Measurements from ENCODE around the gene RND1. TPM values are rescaled to one million over a fixed set of nuclear protein-coding genes. Genes with fewer than 3 reads are reported as not detected.

RND1 gene
- total RNA-seq, 1 experiment from 2014 or later: 0.60 TPM

DNA sequence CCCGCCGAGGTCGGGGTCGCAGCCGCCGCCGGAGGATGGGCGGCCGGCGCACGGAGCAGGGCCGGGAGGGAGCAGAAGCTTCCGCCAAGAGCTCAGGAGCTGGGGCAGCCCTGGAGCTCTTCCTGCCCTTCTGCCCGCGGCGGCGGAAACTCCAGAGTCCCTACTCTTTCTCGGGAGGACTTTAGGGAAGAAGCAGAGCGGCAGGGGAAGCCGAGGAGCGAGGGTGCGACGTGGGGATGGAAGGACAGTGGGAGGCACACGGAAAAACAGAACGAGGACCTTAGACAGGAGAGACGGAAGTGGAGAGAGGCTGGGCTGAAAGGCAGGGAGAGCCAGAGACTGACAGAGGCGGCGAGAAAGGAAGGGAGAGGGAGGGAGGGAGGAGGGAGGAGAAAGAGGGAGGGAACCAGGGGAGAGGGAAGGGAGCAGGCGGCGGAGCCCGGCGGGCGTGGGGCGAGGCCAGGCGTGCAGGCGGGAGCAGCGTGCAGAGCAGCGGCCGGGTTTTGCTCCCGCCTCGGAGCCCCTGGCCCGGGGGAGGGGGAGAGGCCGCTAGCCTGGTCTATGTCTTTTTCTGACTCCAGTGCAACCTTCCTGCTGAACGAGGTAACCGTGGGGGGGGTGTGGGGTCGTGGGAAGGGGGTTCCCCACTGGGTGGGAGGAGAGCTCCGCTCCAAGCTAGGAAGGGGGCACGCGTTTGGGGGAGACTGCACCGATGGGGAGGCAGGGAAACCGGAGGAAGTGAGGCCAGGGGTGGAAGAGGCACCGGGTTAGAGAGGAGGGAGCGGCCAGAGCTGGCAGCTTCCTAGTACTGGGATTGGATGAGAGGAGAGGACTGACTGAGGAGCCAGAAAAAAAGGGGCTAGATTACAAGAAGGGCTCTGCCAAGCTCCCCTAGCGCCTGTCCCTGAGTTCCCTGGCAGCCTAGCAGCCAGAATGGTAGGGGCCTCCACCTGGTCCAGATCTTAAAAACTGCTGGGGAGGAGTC, 50.3 kb downstream of the RND1 start:
- no peaks in the 10 kb centered on the region for H3K36me3 ChIP-seq (ENCODE audit: insufficient read depth, low read length)
- H3K4me2 ChIP-seq (ENCODE audit: low read depth, low read length, poor library complexity, severe bottlenecking): peak overlapping the region; percentile 100
- H3K79me2 ChIP-seq (ENCODE audit: low read length): no peaks in the 10 kb centered on the region
- no peak overlapping the region for H3K27ac ChIP-seq (ENCODE audit: low read length)
- peak; percentile 71 for DNase-seq
- H3K27me3 ChIP-seq (ENCODE audit: low read length): 0 out of 2 replicates have a peak, but pooled peaks cover 7% of the 10 kb centered on the region
- H3K9me2 ChIP-seq (replicated peaks; ENCODE audit: insufficient read depth, low read length): no peaks in the 10 kb centered on the region
- peak overlapping the region; percentile 87 for H3K4me3 ChIP-seq (ENCODE audit: low read length)
- H3K9me3 ChIP-seq (ENCODE audit: low read length): no peaks in the 10 kb centered on the region
- H2AFZ ChIP-seq (ENCODE audit: low read length): peak overlapping the region; percentile 100
- H3K4me1 ChIP-seq (ENCODE audit: low read length): peaks cover 39% of the 10 kb centered on the region
- H4K20me1 ChIP-seq (ENCODE audit: insufficient read depth, low read depth, low read length): 0 out of 2 replicates have a peak, but pooled peaks cover 6% of the 10 kb centered on the region
- peak overlapping the region; percentile 81 for H3K9ac ChIP-seq (ENCODE audit: low read length)

DNA sequence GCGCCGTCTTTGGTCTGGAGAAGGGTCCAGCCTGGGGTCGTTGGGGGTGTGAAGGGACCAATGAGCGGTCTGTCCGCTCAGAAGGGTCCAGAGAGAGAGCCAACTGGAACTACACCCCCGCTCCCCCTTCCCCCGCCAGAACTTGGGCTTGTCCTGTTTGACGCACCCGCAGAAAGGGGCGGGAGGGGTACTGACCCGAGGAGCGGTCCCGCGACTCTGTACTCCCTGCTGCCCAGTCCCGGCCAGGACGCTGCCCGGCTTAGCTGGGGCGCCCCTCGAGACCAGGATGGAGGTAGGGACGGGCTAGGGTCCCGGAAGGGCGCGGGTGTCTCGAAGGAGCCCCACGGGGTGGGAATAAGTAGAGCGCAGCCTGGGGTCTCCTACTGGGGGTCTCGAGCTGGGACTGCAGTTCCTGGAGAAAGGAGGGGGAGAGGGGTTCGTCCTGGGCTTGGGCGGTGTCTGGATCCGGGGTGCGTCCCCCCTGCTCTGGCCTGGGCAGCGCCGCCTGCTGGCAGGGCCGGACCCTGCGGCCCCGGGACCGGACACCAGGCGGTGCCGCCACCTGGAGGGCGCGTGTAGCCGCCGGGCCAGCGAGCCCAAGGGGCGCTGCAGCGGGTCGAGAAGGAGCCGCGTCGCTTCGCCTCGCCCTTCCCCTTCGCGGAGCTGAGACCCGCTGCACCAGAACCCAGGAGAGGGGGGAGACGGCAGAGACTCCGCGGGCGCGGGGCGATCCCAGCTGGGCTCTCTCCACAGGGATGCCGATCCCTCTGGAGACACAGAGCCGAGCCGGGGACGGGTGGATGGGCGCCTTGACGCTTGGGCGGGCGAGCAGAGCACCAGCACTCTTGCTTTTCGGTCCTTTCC, 51.2 kb downstream of the RND1 start:
- peak; percentile 93 for DNase-seq
- Histone ChIP-seq H3K4me3 (ENCODE audit: low read length) (peak overlapping the region; percentile 87), H3K79me2 (ENCODE audit: low read length) (no peaks in the 10 kb centered on the region), H3K9ac (ENCODE audit: low read length) (peak overlapping the region; percentile 81), H3K9me2 (replicated peaks; ENCODE audit: insufficient read depth, low read length) (no peaks in the 10 kb centered on the region), H3K27me3 (ENCODE audit: low read length) (0 out of 2 replicates have a peak, but pooled peaks cover 7% of the 10 kb centered on the region), H3K36me3 (ENCODE audit: insufficient read depth, low read length) (no peaks in the 10 kb centered on the region), H4K20me1 (ENCODE audit: insufficient read depth, low read depth, low read length) (0 out of 2 replicates have a peak, but pooled peaks cover 6% of the 10 kb centered on the region), H2AFZ (ENCODE audit: low read length) (peak overlapping the region; percentile 100), H3K27ac (ENCODE audit: low read length) (no peak overlapping the region), H3K4me2 (ENCODE audit: low read depth, low read length, poor library complexity, severe bottlenecking) (peak overlapping the region; percentile 100), H3K4me1 (ENCODE audit: low read length) (peaks cover 39% of the 10 kb centered on the region), H3K9me3 (ENCODE audit: low read length) (no peaks in the 10 kb centered on the region)

DNA sequence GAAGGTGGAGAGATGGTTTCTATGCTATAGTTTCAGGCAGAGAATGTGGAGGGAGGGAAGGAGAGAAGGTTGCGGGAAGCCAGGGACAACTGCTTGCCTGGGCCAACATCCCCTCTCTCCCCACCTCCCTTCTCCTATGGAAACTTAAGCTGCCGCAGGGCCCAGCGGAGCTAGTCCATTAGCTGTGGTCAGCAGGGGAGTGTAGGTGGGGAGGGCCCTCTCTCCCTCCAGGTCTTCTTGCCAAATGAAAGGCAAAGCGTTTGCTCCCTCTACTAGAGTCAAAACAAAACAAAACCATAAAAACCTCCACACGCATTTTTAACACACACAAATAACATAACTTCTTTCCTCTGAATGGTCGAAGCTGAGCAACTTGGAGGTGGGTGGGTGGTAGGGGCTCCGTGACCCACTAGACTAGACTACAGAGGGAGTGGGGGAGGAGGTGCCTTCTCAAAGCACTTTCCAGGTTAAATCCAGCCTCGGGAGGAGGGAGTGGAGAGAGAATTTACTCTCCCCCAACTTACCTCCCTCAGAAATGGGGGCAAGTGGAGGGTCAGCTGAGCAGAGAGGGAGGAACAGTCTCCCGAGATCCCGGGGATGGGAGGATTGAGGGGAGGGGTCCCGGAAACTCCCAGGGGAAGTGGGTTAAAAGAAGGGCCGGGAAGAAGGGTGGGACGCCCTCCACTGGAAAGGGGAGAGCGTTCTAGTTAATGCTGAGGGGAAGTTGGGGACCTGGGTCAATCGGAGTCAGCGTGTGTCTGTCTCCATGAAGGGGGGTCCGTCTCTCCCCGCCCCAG, 52.0 kb downstream of the RND1 start:
- Histone ChIP-seq H4K20me1 (ENCODE audit: insufficient read depth, low read depth, low read length) (0 out of 2 replicates have a peak, but pooled peaks cover 6% of the 10 kb centered on the region), H3K4me1 (ENCODE audit: low read length) (peaks cover 36% of the 10 kb centered on the region), H3K4me3 (ENCODE audit: low read length) (peak overlapping the region; percentile 87), H3K9me3 (ENCODE audit: low read length) (no peaks in the 10 kb centered on the region), H3K27ac (ENCODE audit: low read length) (no peak overlapping the region), H3K4me2 (ENCODE audit: low read depth, low read length, poor library complexity, severe bottlenecking) (peak overlapping the region; percentile 100), H3K9me2 (replicated peaks; ENCODE audit: insufficient read depth, low read length) (no peaks in the 10 kb centered on the region), H3K36me3 (ENCODE audit: insufficient read depth, low read length) (no peaks in the 10 kb centered on the region), H3K79me2 (ENCODE audit: low read length) (no peaks in the 10 kb centered on the region), H3K27me3 (ENCODE audit: low read length) (0 out of 2 replicates have a peak, but pooled peaks cover 7% of the 10 kb centered on the region), H2AFZ (ENCODE audit: low read length) (peak overlapping the region; percentile 100), H3K9ac (ENCODE audit: low read length) (peak overlapping the region; percentile 81)
- no peak for DNase-seq

DNA sequence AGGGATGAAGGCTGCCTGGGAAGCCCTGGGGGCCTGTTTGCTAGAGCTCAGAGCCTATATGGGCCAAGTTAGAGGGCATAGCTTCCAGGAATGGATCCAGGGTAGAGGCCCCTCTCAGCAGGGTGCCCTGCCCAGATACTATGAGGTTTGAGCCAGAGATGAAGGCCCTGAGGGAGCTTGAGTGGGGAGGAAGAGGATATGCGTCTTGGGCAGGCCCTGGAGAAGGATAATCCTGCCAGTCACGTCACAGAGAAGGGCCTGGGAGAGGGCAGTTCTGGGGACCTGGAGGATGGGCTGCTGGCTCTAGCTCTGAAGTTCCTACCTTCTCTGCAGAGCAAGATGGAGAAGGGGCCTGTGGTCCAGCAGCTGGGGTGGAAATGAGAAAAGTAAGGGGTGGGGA, 53.3 kb downstream of the RND1 start:
- 0 out of 2 replicates have a peak, but pooled peaks cover 7% of the 10 kb centered on the region for H3K27me3 ChIP-seq (ENCODE audit: low read length)
- H3K9ac ChIP-seq (ENCODE audit: low read length): no peak overlapping the region
- DNase-seq: no peak
- H2AFZ ChIP-seq (ENCODE audit: low read length): no peak overlapping the region
- no peaks in the 10 kb centered on the region for H3K79me2 ChIP-seq (ENCODE audit: low read length)
- H3K27ac ChIP-seq (ENCODE audit: low read length): no peak overlapping the region
- no peaks in the 10 kb centered on the region for H3K36me3 ChIP-seq (ENCODE audit: insufficient read depth, low read length)
- 0 out of 2 replicates have a peak, but pooled peaks cover 6% of the 10 kb centered on the region for H4K20me1 ChIP-seq (ENCODE audit: insufficient read depth, low read depth, low read length)
- H3K4me2 ChIP-seq (ENCODE audit: low read depth, low read length, poor library complexity, severe bottlenecking): no peak overlapping the region
- no peak overlapping the region for H3K4me3 ChIP-seq (ENCODE audit: low read length)
- H3K4me1 ChIP-seq (ENCODE audit: low read length): peaks cover 28% of the 10 kb centered on the region
- H3K9me2 ChIP-seq (replicated peaks; ENCODE audit: insufficient read depth, low read length): no peaks in the 10 kb centered on the region
- H3K9me3 ChIP-seq (ENCODE audit: low read length): no peaks in the 10 kb centered on the region

DNA sequence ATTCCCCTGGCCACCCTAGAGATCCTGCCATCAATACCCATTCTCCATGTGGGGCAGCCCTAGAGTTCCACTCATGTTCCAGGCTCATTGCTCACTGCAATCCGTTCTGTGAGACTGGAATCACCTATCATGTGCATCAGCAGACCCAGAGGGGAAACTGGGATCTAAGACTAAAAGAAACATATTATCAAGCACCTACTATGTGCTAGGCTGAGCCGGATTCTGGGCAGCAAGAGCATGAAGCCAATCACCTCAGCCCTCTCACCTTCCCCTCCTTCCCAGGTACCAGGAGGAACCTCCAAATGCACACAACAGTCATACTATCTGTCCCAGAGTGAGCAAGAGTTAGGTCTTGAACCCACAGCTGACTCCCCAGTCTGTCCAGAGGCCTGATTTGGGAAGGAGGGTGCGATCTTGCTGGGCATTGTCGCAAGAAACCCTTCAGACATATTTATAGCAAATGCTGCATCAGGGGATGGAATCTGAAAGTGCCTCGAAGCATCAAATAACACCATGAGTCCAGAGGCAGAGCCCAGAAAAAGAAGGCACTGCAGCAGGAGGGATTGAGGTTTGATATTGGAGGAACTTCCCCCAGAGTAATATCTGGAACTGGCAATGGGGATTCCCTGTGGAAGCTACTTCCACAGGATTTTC, 54.1 kb downstream of the RND1 start:
- Histone ChIP-seq H3K4me2 (ENCODE audit: low read depth, low read length, poor library complexity, severe bottlenecking) (no peak overlapping the region), H3K79me2 (ENCODE audit: low read length) (no peaks in the 10 kb centered on the region), H3K27me3 (ENCODE audit: low read length) (0 out of 2 replicates have a peak, but pooled peaks cover 3% of the 10 kb centered on the region), H3K9ac (ENCODE audit: low read length) (no peak overlapping the region), H3K4me1 (ENCODE audit: low read length) (peaks cover 26% of the 10 kb centered on the region), H4K20me1 (ENCODE audit: insufficient read depth, low read depth, low read length) (0 out of 2 replicates have a peak, but pooled peaks cover 1% of the 10 kb centered on the region), H3K36me3 (ENCODE audit: insufficient read depth, low read length) (no peaks in the 10 kb centered on the region), H3K9me3 (ENCODE audit: low read length) (no peaks in the 10 kb centered on the region), H3K27ac (ENCODE audit: low read length) (no peak overlapping the region), H2AFZ (ENCODE audit: low read length) (no peak overlapping the region), H3K9me2 (replicated peaks; ENCODE audit: insufficient read depth, low read length) (no peaks in the 10 kb centered on the region), H3K4me3 (ENCODE audit: low read length) (no peak overlapping the region)
- no peak for DNase-seq

DNA sequence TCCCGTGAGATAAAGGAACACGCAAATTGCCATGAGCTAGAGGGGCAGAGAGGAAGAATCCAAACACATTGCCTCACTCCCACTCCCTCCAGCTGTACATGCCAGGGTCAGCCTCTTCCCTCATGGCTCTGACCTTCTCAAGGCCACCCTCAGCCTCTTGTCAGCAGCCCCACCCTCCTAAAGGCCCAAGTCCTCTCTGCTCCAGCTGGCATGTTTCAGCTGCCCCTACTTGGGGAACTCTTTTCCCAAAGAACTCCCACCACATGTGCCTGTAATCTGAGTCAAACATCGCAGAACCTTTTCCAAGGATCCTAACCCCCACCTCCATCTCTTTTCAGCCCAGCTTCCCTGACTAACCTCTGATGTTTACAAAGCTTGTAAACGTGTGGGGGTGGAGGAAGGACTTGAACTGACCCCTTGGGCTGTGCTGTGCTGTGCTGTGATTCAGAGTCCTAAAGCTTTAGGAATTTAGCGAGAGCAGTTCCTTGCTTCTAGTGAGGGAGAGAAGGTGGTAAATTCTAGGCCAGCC, 54.7 kb downstream of the RND1 start:
- Histone ChIP-seq H4K20me1 (ENCODE audit: insufficient read depth, low read depth, low read length) (no peaks in the 10 kb centered on the region), H3K4me2 (ENCODE audit: low read depth, low read length, poor library complexity, severe bottlenecking) (no peak overlapping the region), H3K9me2 (replicated peaks; ENCODE audit: insufficient read depth, low read length) (no peaks in the 10 kb centered on the region), H3K4me1 (ENCODE audit: low read length) (peaks cover 21% of the 10 kb centered on the region), H3K27ac (ENCODE audit: low read length) (no peak overlapping the region), H3K4me3 (ENCODE audit: low read length) (no peak overlapping the region), H3K36me3 (ENCODE audit: insufficient read depth, low read length) (no peaks in the 10 kb centered on the region), H3K9me3 (ENCODE audit: low read length) (no peaks in the 10 kb centered on the region), H3K27me3 (ENCODE audit: low read length) (0 out of 2 replicates have a peak, but pooled peaks cover 3% of the 10 kb centered on the region), H2AFZ (ENCODE audit: low read length) (no peak overlapping the region), H3K9ac (ENCODE audit: low read length) (no peak overlapping the region), H3K79me2 (ENCODE audit: low read length) (no peaks in the 10 kb centered on the region)
- no peak for DNase-seq

DNA sequence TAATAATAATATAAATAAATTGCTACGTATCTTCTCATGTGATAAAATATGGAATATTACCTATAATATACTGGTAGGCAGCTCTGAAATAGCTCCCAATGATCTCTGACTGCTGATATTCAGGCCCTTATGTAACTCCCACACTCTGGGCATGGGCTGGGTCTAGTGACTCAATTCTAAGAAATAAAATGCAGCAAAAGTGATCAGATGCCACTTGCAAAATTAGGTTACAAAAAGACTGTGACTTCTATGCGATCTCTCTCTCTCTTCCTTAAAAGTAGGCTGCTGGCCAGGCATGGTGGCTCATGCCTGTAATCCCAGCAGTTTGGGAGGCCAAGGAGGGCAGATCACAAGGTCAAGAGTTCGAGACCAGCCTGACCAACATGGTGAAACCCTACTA, 57.7 kb downstream of the RND1 start:
- H3K9ac ChIP-seq (ENCODE audit: low read length): no peak overlapping the region
- no peaks in the 10 kb centered on the region for H3K9me3 ChIP-seq (ENCODE audit: low read length)
- H3K27ac ChIP-seq (ENCODE audit: low read length): no peak overlapping the region
- H3K79me2 ChIP-seq (ENCODE audit: low read length): no peaks in the 10 kb centered on the region
- DNase-seq: no peak
- no peaks in the 10 kb centered on the region for H3K4me1 ChIP-seq (ENCODE audit: low read length)
- no peak overlapping the region for H2AFZ ChIP-seq (ENCODE audit: low read length)
- H3K36me3 ChIP-seq (ENCODE audit: insufficient read depth, low read length): no peaks in the 10 kb centered on the region
- H3K4me3 ChIP-seq (ENCODE audit: low read length): no peak overlapping the region
- H3K4me2 ChIP-seq (ENCODE audit: low read depth, low read length, poor library complexity, severe bottlenecking): no peak overlapping the region
- no peaks in the 10 kb centered on the region for H3K27me3 ChIP-seq (ENCODE audit: low read length)
- no peaks in the 10 kb centered on the region for H4K20me1 ChIP-seq (ENCODE audit: insufficient read depth, low read depth, low read length)
- no peaks in the 10 kb centered on the region for H3K9me2 ChIP-seq (replicated peaks; ENCODE audit: insufficient read depth, low read length)
